Measurements from ENCODE around the gene MED13L. TPM values are rescaled to one million over a fixed set of nuclear protein-coding genes. Genes with fewer than 3 reads are reported as not detected.

The MED13L gene
- total and polyA plus RNA-seq, 2 donors (not counting 1 experiment from before 2014, with no cell fraction given): 20.3 to 207 TPM

- ChIA-PET CTCF (no interaction called here), POLR2A (no interaction called here)
- Histone ChIP-seq H3K9me3 (ENCODE audit: control extremely low read depth in 1 of 3, control insufficient read depth in 2 of 3, insufficient read depth in 1 of 3, low read length in 2 of 3) (no peaks in the 10 kb centered on the region), H3K79me2 (ENCODE audit: control insufficient read depth, insufficient read depth, low read length) (peaks cover 88% of the 10 kb centered on the region), H3K9ac (ENCODE audit: low read length) (no peak overlapping the region), H3K4me1 (ENCODE audit: control insufficient read depth in 2 of 2, insufficient read depth in 2 of 2, low read length in 2 of 2) (peaks cover 13 to 26% of the 10 kb centered on the region in 2 donors), H3K4me2 (replicated peaks; ENCODE audit: low read depth, low read length, poor library complexity, severe bottlenecking) (no peak overlapping the region), H3K27ac (ENCODE audit: low read length in 2 of 2) (no peak overlapping the region), H3K27me3 (replicated peaks in 1 of 4; ENCODE audit: control extremely low read depth in 1 of 4, control insufficient read depth in 3 of 4, insufficient read depth in 4 of 4, low read length in 3 of 4) (no peaks in the 10 kb centered on the region), H3K4me3 (ENCODE audit: control extremely low read depth in 1 of 5, extremely low read depth in 1 of 5, insufficient read depth in 1 of 5, low read depth in 2 of 5, low read length in 4 of 5) (no peak overlapping the region), H2AFZ (ENCODE audit: insufficient read depth, low read depth, low read length, poor library complexity, severe bottlenecking) (no peak overlapping the region), H4K20me1 (ENCODE audit: control insufficient read depth, insufficient read depth, low read length, poor library complexity, severe bottlenecking) (peaks cover 31% of the 10 kb centered on the region), H3K36me3 (replicated peaks in 1 of 2; ENCODE audit: control extremely low read depth in 1 of 2, control insufficient read depth in 1 of 2, extremely low read depth in 1 of 2, insufficient read depth in 2 of 2, low read length in 1 of 2) (peaks cover 0 to 8% of the 10 kb centered on the region in 2 experiments)
- H3K9me3 Mint-ChIP-seq (ENCODE audit: insufficient read depth): no peaks in the 10 kb centered on the region
- DNase-seq (no peak), ATAC-seq (ENCODE audit: low read depth) (no peak)
- no CpG with 5 or more reads among the region's 1 CpG for WGBS (ENCODE audit: insufficient coverage)
- intact Hi-C loops (cut with micrococcal nuclease): loop anchor here (2.0 kb wide), 1 partner anchor 14 kb away; no protein-coding TSS in a partner anchor
- no peaks in the 10 kb centered on the region for H3K27me3 Mint-ChIP-seq
- peaks cover 61% of the 10 kb centered on the region for H3K4me1 Mint-ChIP-seq
- no peak overlapping the region for H3K27ac Mint-ChIP-seq
- H3K4me3 Mint-ChIP-seq: no peak overlapping the region
- TF ChIP-seq, protein P1, sequence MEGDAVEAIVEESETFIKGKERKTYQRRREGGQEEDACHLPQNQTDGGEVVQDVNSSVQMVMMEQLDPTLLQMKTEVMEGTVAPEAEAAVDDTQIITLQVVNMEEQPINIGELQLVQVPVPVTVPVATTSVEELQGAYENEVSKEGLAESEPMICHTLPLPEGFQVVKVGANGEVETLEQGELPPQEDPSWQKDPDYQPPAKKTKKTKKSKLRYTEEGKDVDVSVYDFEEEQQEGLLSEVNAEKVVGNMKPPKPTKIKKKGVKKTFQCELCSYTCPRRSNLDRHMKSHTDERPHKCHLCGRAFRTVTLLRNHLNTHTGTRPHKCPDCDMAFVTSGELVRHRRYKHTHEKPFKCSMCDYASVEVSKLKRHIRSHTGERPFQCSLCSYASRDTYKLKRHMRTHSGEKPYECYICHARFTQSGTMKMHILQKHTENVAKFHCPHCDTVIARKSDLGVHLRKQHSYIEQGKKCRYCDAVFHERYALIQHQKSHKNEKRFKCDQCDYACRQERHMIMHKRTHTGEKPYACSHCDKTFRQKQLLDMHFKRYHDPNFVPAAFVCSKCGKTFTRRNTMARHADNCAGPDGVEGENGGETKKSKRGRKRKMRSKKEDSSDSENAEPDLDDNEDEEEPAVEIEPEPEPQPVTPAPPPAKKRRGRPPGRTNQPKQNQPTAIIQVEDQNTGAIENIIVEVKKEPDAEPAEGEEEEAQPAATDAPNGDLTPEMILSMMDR (IDR thresholded peaks at IDR 0.05): no peak
- no peak for TF ChIP-seq EZH2 (IDR thresholded peaks at IDR 0.05; ENCODE audit: borderline replicate concordance, insufficient read depth, low read depth, low read length, poor library complexity, severe bottlenecking)
Observed at GRCh38 chr12:116200812-116201211, 76.7 kb downstream of the MED13L start.

DNA sequence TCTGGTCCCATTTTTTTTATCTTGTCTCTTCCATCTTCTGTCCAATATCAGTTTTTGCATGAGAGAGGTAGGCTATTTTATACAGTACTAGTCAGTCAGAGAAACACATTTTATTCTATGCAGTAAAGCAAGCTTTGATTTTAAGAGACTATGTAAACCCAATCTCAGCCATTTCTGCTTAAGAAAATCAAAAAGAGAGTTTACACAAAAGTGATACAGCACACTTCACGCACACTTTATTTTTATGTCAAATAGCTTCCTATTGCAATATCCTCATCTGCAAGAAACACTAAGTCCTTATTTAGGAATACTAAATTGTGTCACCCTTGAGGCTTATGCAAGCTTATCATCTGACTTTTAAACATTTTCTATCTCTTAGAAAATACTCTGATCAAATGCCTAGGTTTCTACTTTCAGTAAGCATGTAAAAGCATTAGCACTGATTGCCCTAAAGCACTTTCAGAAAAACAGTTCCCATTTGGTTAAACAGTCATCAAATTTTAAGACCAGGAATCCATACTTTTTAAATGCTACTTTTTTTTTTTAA is 78.3 kb downstream of the MED13L start:
- ChIA-PET CTCF (no interaction called here), POLR2A (no interaction called here)
- Histone ChIP-seq H3K36me3 (replicated peaks in 1 of 2; ENCODE audit: control extremely low read depth in 1 of 2, control insufficient read depth in 1 of 2, extremely low read depth in 1 of 2, insufficient read depth in 2 of 2, low read length in 1 of 2) (peaks cover 0 to 4% of the 10 kb centered on the region in 2 experiments), H4K20me1 (ENCODE audit: control insufficient read depth, insufficient read depth, low read length, poor library complexity, severe bottlenecking) (peaks cover 22% of the 10 kb centered on the region), H3K4me2 (replicated peaks; ENCODE audit: low read depth, low read length, poor library complexity, severe bottlenecking) (no peak overlapping the region), H3K27ac (ENCODE audit: low read length in 2 of 2) (no peak overlapping the region), H3K9ac (ENCODE audit: low read length) (no peak overlapping the region), H3K4me3 (ENCODE audit: control extremely low read depth in 1 of 5, extremely low read depth in 1 of 5, insufficient read depth in 1 of 5, low read depth in 2 of 5, low read length in 4 of 5) (no peak overlapping the region), H3K9me3 (ENCODE audit: control extremely low read depth in 1 of 3, control insufficient read depth in 2 of 3, insufficient read depth in 1 of 3, low read length in 2 of 3) (no peaks in the 10 kb centered on the region), H3K79me2 (ENCODE audit: control insufficient read depth, insufficient read depth, low read length) (peaks cover 75% of the 10 kb centered on the region), H2AFZ (ENCODE audit: insufficient read depth, low read depth, low read length, poor library complexity, severe bottlenecking) (no peak overlapping the region), H3K27me3 (replicated peaks in 1 of 4; ENCODE audit: control extremely low read depth in 1 of 4, control insufficient read depth in 3 of 4, insufficient read depth in 4 of 4, low read length in 3 of 4) (no peaks in the 10 kb centered on the region), H3K4me1 (ENCODE audit: control insufficient read depth in 2 of 2, insufficient read depth in 2 of 2, low read length in 2 of 2) (peaks cover 25 to 40% of the 10 kb centered on the region in 2 donors)
- TF ChIP-seq EZH2 (IDR thresholded peaks at IDR 0.05; ENCODE audit: borderline replicate concordance, insufficient read depth, low read depth, low read length, poor library complexity, severe bottlenecking): no peak
- TF ChIP-seq, protein P1 (IDR thresholded peaks at IDR 0.05): no peak
- Mint-ChIP-seq H3K27me3 (no peaks in the 10 kb centered on the region), H3K9me3 (ENCODE audit: insufficient read depth) (no peaks in the 10 kb centered on the region), H3K27ac (no peak overlapping the region), H3K4me1 (peaks cover 69% of the 10 kb centered on the region), H3K4me3 (no peak overlapping the region)
- WGBS (ENCODE audit: insufficient coverage): 80% methylated on average over 1 of the region's 1 CpG
- DNase-seq (no peak), ATAC-seq (ENCODE audit: low read depth) (no peak)
- intact Hi-C loops (cut with micrococcal nuclease): loop anchor here (2.0 to 5.0 kb wide), 4 partner anchors 16 to 132 kb away; no protein-coding TSS in a partner anchor

Measured in B cell (primary cell).